ENCODE results near the gene ACTN2.

Gene ACTN2

DNA sequence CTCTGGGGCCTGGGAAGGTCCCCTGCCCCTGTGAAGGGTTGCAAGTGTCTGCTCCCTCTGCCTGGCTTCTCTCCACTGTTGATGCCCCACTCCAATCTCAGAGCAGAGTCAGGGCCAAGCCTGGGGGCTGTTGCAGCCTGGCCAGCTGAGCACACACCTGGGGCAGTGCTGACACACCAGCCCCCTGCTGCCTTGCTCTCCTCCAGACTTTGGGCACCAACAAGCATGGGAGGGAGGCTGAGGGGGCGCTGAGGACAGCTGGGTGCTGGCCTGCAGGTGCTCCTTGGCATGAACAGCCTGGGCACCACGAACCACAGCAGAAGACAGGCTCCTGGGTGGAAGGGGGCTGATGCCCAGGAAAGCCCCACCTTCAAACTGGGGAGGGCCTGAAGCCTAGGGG lies 99.2 kb downstream of the ACTN2 start:
- DNase-seq: no peak

- no peak for DNase-seq
Measured at GRCh38 chr1:236786453-236786852, 100.2 kb downstream of the ACTN2 start.

- DNase-seq: no peak
Measured at GRCh38 chr1:236794585-236795034, 108.3 kb downstream of the ACTN2 start.

GRCh38 chr1:236795035-236795756 lies 108.9 kb downstream of the ACTN2 start, which contains the start of gene MTR:
TSS of gene MTR (plus strand) at chr1:236795292. CDS start at chr1:236795704, 412 bp downstream.
- peak; percentile 92 to 96 (median 94) for DNase-seq

DNA sequence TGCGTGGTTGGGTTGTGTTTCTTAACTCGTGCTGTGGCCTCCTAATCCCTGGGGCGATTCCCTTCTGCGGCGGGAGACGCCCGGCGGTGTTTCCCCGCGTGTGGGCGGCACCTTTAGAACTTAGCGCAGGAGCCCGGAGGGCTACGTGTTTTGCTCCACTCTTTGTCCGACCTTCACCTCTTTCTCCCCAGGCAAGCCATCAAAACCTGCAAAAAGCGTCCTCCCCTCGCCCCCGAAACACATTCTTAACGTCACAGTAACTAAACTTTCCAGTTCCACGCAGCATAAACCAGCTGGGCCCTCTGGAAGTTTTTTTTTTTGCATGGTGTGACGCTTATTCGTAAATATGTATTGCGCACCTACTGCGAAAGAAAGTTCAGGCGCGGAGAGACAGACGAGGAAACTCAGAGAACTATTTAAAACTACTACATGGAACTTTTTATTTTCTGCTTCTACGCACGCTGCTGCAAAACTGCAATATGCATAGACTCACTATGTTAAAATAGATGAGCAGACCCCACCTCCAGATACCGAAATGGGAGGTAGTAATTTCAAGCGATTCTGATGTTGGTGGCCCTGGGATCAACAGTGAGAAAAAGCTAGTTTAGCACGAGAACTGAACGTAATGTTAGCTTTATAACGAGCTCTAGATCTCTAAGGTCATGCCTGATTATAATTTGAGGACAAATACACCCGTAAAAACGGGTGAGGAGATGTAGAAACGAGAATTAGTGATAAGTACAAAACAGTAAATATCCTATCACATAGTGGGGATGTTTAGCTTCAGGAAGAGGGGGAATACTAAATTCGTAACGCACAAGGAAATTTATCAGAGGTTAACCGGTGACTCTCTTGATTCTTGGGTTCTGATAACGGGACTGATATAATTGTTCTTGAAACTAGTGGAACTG lies 109.7 kb downstream of the ACTN2 start:
- DNase-seq: peak in 4 of 6 experiments; percentile 65 to 87 (median 77)

GRCh38 chr1:236799001-236799400 lies 112.7 kb downstream of the ACTN2 start:
- DNase-seq: no peak

- no peak for DNase-seq
Measured at GRCh38 chr1:236800002-236800620, 113.8 kb downstream of the ACTN2 start.

- DNase-seq: no peak
Measured at GRCh38 chr1:236800623-236801022, 114.3 kb downstream of the ACTN2 start.

DNA sequence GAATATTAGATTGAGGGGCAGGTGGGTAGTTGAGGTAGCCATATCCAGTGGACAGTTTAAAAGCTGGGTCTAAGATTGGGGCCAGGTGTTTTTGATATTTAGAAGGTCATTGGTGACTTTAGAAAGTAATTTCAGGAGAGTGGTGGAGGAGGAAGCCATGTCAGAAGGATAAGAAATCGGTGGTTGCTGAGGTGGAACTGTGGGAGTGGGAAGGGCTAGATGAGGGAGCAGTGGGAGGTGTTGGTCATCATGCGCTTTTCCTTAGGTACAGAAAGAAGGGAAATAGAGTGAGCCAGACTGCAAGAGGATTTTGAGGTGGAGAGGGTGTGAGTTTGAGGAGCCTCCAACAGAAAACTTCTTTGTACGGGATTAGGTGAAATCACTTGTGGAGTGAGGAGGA lies 116.0 kb downstream of the ACTN2 start:
- no peak for DNase-seq

DNA sequence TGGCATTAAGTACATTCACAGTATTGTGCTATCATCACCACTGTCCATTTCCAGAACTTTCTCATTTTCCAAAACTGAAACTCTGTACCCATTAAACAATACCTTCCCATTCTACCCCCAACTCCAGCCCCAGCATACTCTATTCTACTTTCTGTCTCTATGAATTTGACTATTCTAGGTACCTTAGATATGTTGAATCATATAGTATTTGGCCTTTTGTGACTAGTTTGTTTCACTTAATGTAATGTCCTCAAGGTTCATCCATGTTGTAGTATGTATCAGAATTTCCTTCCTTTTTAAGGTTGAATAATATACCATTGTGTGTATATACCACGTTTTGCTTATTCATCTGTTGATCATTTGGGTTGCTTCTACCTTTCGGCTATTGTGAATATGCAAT lies 120.3 kb downstream of the ACTN2 start:
- no peak for DNase-seq

- DNase-seq: no peak
Measured at GRCh38 chr1:236808005-236808404, 121.7 kb downstream of the ACTN2 start.

- DNase-seq: no peak
Measured at GRCh38 chr1:236808564-236809130, 122.3 kb downstream of the ACTN2 start.

- no peak for DNase-seq
Measured at GRCh38 chr1:236809148-236809547, 122.8 kb downstream of the ACTN2 start.

- no peak for DNase-seq
Measured at GRCh38 chr1:236810018-236810417, 123.7 kb downstream of the ACTN2 start.

GRCh38 chr1:236812334-236813030 lies 126.2 kb downstream of the ACTN2 start:
- no peak for DNase-seq

Measured in stimulated activated naive CD4-positive, alpha-beta T cell (primary cell).